ENCODE measurements around the gene NOL9. TPM values are rescaled to one million over a fixed set of nuclear protein-coding genes. Genes with fewer than 3 reads are reported as not detected.

Gene NOL9
- total RNA-seq, 1 donor from 2014 or later = 50.0 TPM

DNA sequence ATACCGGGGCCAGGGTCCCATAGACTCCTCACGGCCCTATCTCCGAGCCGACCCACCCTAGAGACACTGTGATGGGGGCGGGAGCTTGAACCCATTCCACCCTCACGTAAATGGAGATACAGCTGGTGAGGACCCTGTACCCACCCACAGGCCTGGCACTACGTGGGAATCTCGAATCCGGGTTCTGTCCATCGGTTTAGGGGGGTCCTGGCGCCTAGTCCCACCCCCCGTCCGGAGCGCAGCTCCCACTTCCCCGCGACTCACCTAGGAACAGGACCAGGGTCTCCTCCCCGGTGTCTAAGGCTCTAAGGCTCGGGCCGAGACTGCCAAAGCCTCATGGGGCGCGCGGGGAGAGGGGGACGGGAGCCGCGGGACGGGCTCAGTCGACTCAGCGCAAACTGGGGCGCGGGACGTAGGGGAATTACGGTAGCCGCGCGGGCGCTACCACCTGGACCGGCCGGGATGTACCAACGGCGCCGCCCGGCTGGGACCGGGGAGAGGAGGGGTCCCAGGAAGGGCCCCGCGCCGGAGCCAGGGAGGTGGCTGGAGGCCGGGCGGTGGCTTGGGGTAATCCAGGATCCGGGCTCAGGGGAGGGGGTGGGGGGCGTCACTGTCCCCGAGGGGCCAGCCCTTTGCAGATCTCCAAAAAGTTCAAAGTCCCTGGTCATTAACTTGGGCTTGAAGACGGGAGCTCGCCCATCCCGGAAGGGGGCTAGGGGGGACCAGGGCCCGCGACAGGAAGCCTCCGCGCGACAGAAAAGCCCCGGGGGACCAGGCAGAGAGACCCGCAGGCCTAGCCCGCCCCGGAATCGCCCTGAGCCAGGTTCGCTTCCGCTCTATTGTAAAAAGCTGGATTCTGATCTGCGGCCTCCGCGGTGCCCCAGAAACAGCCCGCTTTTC lies 63.9 kb downstream of the NOL9 start:
- peak; percentile 53 for DNase-seq (ENCODE audit: low spot score)
- H3K36me3 Mint-ChIP-seq (ENCODE audit: low read depth) = no peaks in the 10 kb centered on the region
- H3K9me3 Mint-ChIP-seq = no peaks in the 10 kb centered on the region
- peaks cover 11% of the 10 kb centered on the region for H3K27me3 Mint-ChIP-seq (ENCODE audit: low read depth)
- peak overlapping the region; percentile 61 for H3K27ac Mint-ChIP-seq
- H3K4me1 Mint-ChIP-seq (ENCODE audit: low read depth) = peaks cover 10% of the 10 kb centered on the region
- intact Hi-C loops (cut with micrococcal nuclease) = no loop called here
- H3K4me3 Mint-ChIP-seq (ENCODE audit: low read depth) = peak overlapping the region; percentile 79

- peak overlapping the region; percentile 61 for H3K27ac Mint-ChIP-seq
- peaks cover 10% of the 10 kb centered on the region for H3K4me1 Mint-ChIP-seq (ENCODE audit: low read depth)
- peak; percentile 71 for DNase-seq (ENCODE audit: low spot score)
- H3K4me3 Mint-ChIP-seq (ENCODE audit: low read depth) = peak overlapping the region; percentile 79
- intact Hi-C loops (cut with micrococcal nuclease) = loop anchor here (5.0 kb wide), 1 partner anchor 63 kb away; the partner anchor contains the start of gene NOL9
- no peaks in the 10 kb centered on the region for H3K9me3 Mint-ChIP-seq
- peaks cover 12% of the 10 kb centered on the region for H3K27me3 Mint-ChIP-seq (ENCODE audit: low read depth)
- no peaks in the 10 kb centered on the region for H3K36me3 Mint-ChIP-seq (ENCODE audit: low read depth)
These were observed 64.5 kb downstream of the NOL9 start for GRCh38 chr1:6489799-6490180.

- no peak for DNase-seq (ENCODE audit: low spot score)
- H3K27ac Mint-ChIP-seq = no peak overlapping the region
- H3K4me3 Mint-ChIP-seq (ENCODE audit: low read depth) = no peak overlapping the region
- no peaks in the 10 kb centered on the region for H3K36me3 Mint-ChIP-seq (ENCODE audit: low read depth)
- H3K4me1 Mint-ChIP-seq (ENCODE audit: low read depth) = peaks cover 10% of the 10 kb centered on the region
- H3K9me3 Mint-ChIP-seq = no peaks in the 10 kb centered on the region
- H3K27me3 Mint-ChIP-seq (ENCODE audit: low read depth) = peaks cover 16% of the 10 kb centered on the region
- intact Hi-C loops (cut with micrococcal nuclease) = loop anchor here (5.0 kb wide), 1 partner anchor 63 kb away; the partner anchor contains the start of gene NOL9
These were observed 64.9 kb downstream of the NOL9 start for GRCh38 chr1:6489383-6489765.

- intact Hi-C loops (cut with micrococcal nuclease) = loop anchor here (5.0 kb wide), 1 partner anchor 64 kb away; the partner anchor contains the start of gene NOL9
- Mint-ChIP-seq H3K36me3 (ENCODE audit: low read depth) (no peaks in the 10 kb centered on the region), H3K27ac (no peak overlapping the region), H3K9me3 (no peaks in the 10 kb centered on the region), H3K4me3 (ENCODE audit: low read depth) (no peak overlapping the region), H3K27me3 (ENCODE audit: low read depth) (peaks cover 22% of the 10 kb centered on the region), H3K4me1 (ENCODE audit: low read depth) (peaks cover 10% of the 10 kb centered on the region)
- DNase-seq (ENCODE audit: low spot score) = no peak
These were observed 65.5 kb downstream of the NOL9 start for GRCh38 chr1:6488602-6489382.

DNA sequence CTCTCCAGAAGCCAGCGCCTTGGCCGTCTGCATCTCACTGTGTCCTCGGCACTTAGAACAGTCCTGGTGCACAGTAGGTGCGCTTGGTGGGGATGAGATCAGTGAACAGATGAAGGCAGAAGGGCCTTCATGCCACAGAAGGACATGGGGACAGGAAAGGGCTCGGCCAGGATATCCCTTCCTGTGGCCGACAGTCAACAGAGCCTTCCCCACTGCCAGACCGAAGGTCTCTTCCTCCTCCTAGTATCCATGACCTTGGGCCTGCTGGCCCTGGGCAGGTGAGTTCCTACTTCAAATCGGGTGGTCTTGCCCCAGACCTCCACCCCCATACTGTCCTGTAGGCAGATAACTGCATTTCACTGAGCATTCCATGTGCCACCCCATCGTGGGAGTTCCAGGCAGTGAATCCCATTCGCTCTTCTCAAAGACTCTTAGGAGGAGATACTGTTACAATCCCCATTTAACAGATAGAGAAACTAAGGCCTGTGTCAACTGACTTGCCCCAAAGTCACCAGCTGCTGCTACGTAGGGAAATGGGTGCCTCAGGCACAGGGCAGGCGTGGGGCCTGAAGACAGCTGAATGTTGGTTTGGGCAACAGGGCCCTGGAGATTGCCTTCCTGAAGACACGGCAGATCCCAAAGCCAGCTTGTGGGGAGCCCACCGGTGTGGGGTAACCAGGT lies 66.4 kb downstream of the NOL9 start:
- Mint-ChIP-seq H3K4me3 (ENCODE audit: low read depth) (no peak overlapping the region), H3K36me3 (ENCODE audit: low read depth) (no peaks in the 10 kb centered on the region), H3K27me3 (ENCODE audit: low read depth) (peaks cover 26% of the 10 kb centered on the region), H3K4me1 (ENCODE audit: low read depth) (peaks cover 10% of the 10 kb centered on the region), H3K27ac (no peak overlapping the region), H3K9me3 (no peaks in the 10 kb centered on the region)
- intact Hi-C loops (cut with micrococcal nuclease) = loop anchor here (5.0 kb wide), 1 partner anchor 64 kb away; the partner anchor contains the start of gene NOL9
- no peak for DNase-seq (ENCODE audit: low spot score)

- Mint-ChIP-seq H3K27ac (no peak overlapping the region), H3K9me3 (no peaks in the 10 kb centered on the region), H3K27me3 (ENCODE audit: low read depth) (peaks cover 36% of the 10 kb centered on the region), H3K4me3 (ENCODE audit: low read depth) (no peak overlapping the region), H3K4me1 (ENCODE audit: low read depth) (peaks cover 7% of the 10 kb centered on the region), H3K36me3 (ENCODE audit: low read depth) (no peaks in the 10 kb centered on the region)
- intact Hi-C loops (cut with micrococcal nuclease) = loop anchor here (1.0 to 5.0 kb wide), 2 partner anchors 66 to 160 kb away; partner anchors contain the start of gene NOL9
- DNase-seq (ENCODE audit: low spot score) = peak; percentile 78
These were observed 67.8 kb downstream of the NOL9 start for GRCh38 chr1:6486433-6487011.

GRCh38 chr1:6485168-6486101 lies 68.9 kb downstream of the NOL9 start:
- H3K27me3 Mint-ChIP-seq (ENCODE audit: low read depth) = peaks cover 36% of the 10 kb centered on the region
- intact Hi-C loops (cut with micrococcal nuclease) = loop anchor here (1.0 to 5.0 kb wide), 2 partner anchors 67 to 161 kb away; partner anchors contain the start of gene NOL9
- no peak overlapping the region for H3K4me3 Mint-ChIP-seq (ENCODE audit: low read depth)
- H3K27ac Mint-ChIP-seq = no peak overlapping the region
- no peaks in the 10 kb centered on the region for H3K36me3 Mint-ChIP-seq (ENCODE audit: low read depth)
- H3K4me1 Mint-ChIP-seq (ENCODE audit: low read depth) = peaks cover 3% of the 10 kb centered on the region
- DNase-seq (ENCODE audit: low spot score) = no peak
- no peaks in the 10 kb centered on the region for H3K9me3 Mint-ChIP-seq

DNA sequence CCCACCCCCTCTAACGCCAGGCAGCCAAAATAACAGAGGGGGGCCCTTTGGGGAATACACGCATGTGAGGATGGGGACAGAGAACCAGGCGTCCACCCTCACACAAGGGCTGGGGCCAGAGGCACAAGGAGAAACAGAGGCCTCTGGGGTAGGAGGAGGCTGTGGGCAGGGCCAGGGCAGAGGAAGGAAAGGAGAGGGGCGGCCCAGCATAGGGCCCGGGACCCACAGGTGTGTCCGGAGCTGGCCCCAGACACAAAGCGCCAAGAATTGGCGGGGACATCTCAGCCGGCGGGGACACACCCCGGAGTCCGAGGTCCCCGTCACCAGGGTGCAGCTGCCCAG lies 69.5 kb downstream of the NOL9 start:
- Mint-ChIP-seq H3K27ac (no peak overlapping the region), H3K4me1 (ENCODE audit: low read depth) (peaks cover 3% of the 10 kb centered on the region), H3K4me3 (ENCODE audit: low read depth) (no peak overlapping the region), H3K9me3 (no peaks in the 10 kb centered on the region), H3K36me3 (ENCODE audit: low read depth) (no peaks in the 10 kb centered on the region), H3K27me3 (ENCODE audit: low read depth) (peaks cover 36% of the 10 kb centered on the region)
- no peak for DNase-seq (ENCODE audit: low spot score)
- intact Hi-C loops (cut with micrococcal nuclease) = loop anchor here (5.0 kb wide), 1 partner anchor 68 kb away; the partner anchor contains the start of gene NOL9

- Mint-ChIP-seq H3K27me3 (ENCODE audit: low read depth) (peaks cover 36% of the 10 kb centered on the region), H3K4me1 (ENCODE audit: low read depth) (peaks cover 3% of the 10 kb centered on the region), H3K27ac (no peak overlapping the region), H3K9me3 (no peaks in the 10 kb centered on the region), H3K4me3 (ENCODE audit: low read depth) (no peak overlapping the region), H3K36me3 (ENCODE audit: low read depth) (no peaks in the 10 kb centered on the region)
- intact Hi-C loops (cut with micrococcal nuclease) = no loop called here
- DNase-seq (ENCODE audit: low spot score) = no peak
These were observed 70.6 kb downstream of the NOL9 start for GRCh38 chr1:6483761-6484117.

GRCh38 chr1:6483017-6483760 lies 71.1 kb downstream of the NOL9 start:
- no peak overlapping the region for H3K4me3 Mint-ChIP-seq (ENCODE audit: low read depth)
- no peak overlapping the region for H3K27ac Mint-ChIP-seq
- intact Hi-C loops (cut with micrococcal nuclease) = no loop called here
- H3K9me3 Mint-ChIP-seq = no peaks in the 10 kb centered on the region
- H3K27me3 Mint-ChIP-seq (ENCODE audit: low read depth) = peaks cover 36% of the 10 kb centered on the region
- no peak for DNase-seq (ENCODE audit: low spot score)
- peaks cover 3% of the 10 kb centered on the region for H3K4me1 Mint-ChIP-seq (ENCODE audit: low read depth)
- H3K36me3 Mint-ChIP-seq (ENCODE audit: low read depth) = no peaks in the 10 kb centered on the region

DNA sequence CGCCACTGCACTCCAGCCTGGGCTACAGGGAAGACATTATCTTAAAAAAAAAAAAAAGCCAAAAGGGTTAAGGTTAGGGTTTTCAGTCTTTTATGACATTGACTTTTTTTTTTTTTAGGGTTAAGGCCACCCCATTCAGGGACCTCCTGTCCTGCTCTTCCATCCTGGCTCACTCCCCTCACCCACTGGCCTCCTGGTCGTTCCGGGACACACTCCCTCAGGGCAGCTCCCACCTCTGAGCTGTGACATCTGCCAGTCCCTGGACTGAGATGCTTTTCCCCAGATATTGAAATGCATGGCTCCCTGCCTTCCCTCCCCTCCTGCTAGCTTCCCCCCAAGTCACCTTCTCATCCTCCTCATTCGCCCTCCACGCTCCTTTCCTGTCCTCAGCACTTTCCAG lies 72.5 kb downstream of the NOL9 start:
- no peaks in the 10 kb centered on the region for H3K9me3 Mint-ChIP-seq
- H3K4me3 Mint-ChIP-seq (ENCODE audit: low read depth) = no peak overlapping the region
- intact Hi-C loops (cut with micrococcal nuclease) = no loop called here
- no peaks in the 10 kb centered on the region for H3K36me3 Mint-ChIP-seq (ENCODE audit: low read depth)
- no peak overlapping the region for H3K27ac Mint-ChIP-seq
- H3K27me3 Mint-ChIP-seq (ENCODE audit: low read depth) = peaks cover 32% of the 10 kb centered on the region
- H3K4me1 Mint-ChIP-seq (ENCODE audit: low read depth) = peaks cover 3% of the 10 kb centered on the region
- no peak for DNase-seq (ENCODE audit: low spot score)
